ENCODE measurements around the gene PXDC1. TPM values are rescaled to one million over a fixed set of nuclear protein-coding genes. Genes with fewer than 3 reads are reported as not detected.

Gene PXDC1, protein sequence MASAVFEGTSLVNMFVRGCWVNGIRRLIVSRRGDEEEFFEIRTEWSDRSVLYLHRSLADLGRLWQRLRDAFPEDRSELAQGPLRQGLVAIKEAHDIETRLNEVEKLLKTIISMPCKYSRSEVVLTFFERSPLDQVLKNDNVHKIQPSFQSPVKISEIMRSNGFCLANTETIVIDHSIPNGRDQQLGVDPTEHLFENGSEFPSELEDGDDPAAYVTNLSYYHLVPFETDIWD
- 44.0 and 61.8 TPM in 2 replicates for total RNA-seq

DNA sequence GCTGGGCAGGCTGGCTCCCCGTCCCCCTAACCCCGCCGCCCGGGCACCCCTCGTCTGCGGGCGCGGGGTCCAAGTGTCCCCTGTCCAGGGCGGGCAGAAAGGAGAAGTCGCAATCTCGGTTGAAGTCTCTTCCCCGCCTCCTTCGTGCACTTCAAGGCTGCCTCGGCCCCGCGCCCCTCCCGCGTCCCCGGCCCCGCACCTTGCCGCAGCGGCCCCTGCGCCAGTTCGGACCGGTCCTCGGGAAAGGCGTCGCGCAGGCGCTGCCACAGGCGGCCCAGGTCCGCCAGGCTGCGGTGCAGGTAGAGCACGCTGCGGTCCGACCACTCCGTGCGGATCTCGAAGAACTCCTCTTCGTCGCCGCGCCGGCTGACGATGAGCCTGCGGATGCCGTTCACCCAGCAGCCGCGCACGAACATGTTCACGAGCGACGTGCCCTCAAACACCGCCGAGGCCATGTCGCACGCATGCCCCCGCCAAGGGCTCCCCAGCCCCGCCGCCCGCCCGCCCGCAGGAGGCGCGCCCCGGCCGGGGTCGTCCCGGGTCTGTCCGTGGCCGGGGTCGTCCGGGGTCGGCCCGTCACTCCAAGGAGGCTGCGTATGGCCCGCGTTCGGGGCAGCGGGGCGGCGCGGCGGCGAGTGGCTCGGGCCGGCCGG is at the start of gene PXDC1:
PXDC1 (minus strand) TSS at position 637 of the 653 bp plus-strand sequence; CDS start at position 455, 182 bp downstream.

Other genes with a start within 250 kb of the PXDC1 start
- 11.1 and 11.7 TPM in 2 replicates for gene FAM50B, start 97.7 kb upstream of the PXDC1 start, total RNA-seq

All from smooth muscle cell of the pulmonary artery (primary cell).